NCI-H460 (cell line): Measurements from ENCODE around the gene USP5. TPM values are rescaled to one million over a fixed set of nuclear protein-coding genes. Genes with fewer than 3 reads are reported as not detected.

ENCODE experiments used
- DNase-seq: peaks from one replicate; pipeline ENCODE4 v3.0.0-alpha.2; 2016; ENCODE audit warnings: low read depth; ENCODE audit errors: extremely low read depth
- polyA plus RNA-seq: library from polyadenylated mRNA; depleted of rRNA; stranded (reverse); fragments of >200 nt; gene quantifications from 2 replicates; pipeline ENCODE4 v1.2.3, GENCODE V29; 2014; cell fraction: nucleus; rRNA removed
- total RNA-seq: library from RNA; depleted of rRNA; stranded (reverse); fragments of >200 nt; shearing (Covaris generic); gene quantifications from 2 replicates; pipeline ENCODE4 v1.2.3, GENCODE V29; 2014; rRNA removed

The USP5 gene
- total RNA-seq, result 30.7 and 33.5 TPM in 2 replicates
- polyA plus RNA-seq, result 67.9 and 95.4 TPM in 2 replicates

GRCh38 chr12:6851921-6852650 lies at the start of gene USP5:
Gene USP5, plus strand, starts transcription at chr12:6852150. Its CDS starts 30 bp downstream, at chr12:6852180.
- DNase-seq, result peak; percentile 98

GRCh38 chr12:6807170-6807569 lies 44.8 kb upstream of the USP5 start:
- no peak for DNase-seq

GRCh38 chr12:6809056-6809455 lies 42.9 kb upstream of the USP5 start:
- no peak for DNase-seq

- DNase-seq, result no peak
Measured at GRCh38 chr12:6810758-6811157, 41.2 kb upstream of the USP5 start.

- DNase-seq, result no peak
Measured at GRCh38 chr12:6813363-6813762, 38.6 kb upstream of the USP5 start.

GRCh38 chr12:6816598-6816997 lies 35.4 kb upstream of the USP5 start:
- no peak for DNase-seq

GRCh38 chr12:6817098-6817497 lies 34.9 kb upstream of the USP5 start:
- DNase-seq, result no peak

- no peak for DNase-seq
Measured at GRCh38 chr12:6817662-6818157, 34.2 kb upstream of the USP5 start.

- no peak for DNase-seq
Measured at GRCh38 chr12:6818222-6818621, 33.7 kb upstream of the USP5 start.

GRCh38 chr12:6818645-6819044 lies 33.3 kb upstream of the USP5 start:
- DNase-seq, result no peak

- DNase-seq, result no peak
Measured at GRCh38 chr12:6819106-6820030, 32.6 kb upstream of the USP5 start.

- no peak for DNase-seq
Measured at GRCh38 chr12:6820166-6820565, 31.8 kb upstream of the USP5 start.

- no peak for DNase-seq
Measured at GRCh38 chr12:6821591-6822425, 30.1 kb upstream of the USP5 start, which contains the start of gene GPR162. Gene GPR162, plus strand, starts transcription at chr12:6821821. Its CDS starts 2,078 bp downstream, at chr12:6823899.

GRCh38 chr12:6822426-6823135 lies 29.4 kb upstream of the USP5 start:
- no peak for DNase-seq

GRCh38 chr12:6823182-6824084 lies 28.5 kb upstream of the USP5 start:
- DNase-seq, result no peak

GRCh38 chr12:6824085-6824775 lies 27.7 kb upstream of the USP5 start:
- DNase-seq, result no peak

- DNase-seq, result no peak
Measured at GRCh38 chr12:6824901-6825381, 27.0 kb upstream of the USP5 start.
